GM12878 (cell line): ENCODE data around the gene CCDC71L. TPM values are rescaled to one million over a fixed set of nuclear protein-coding genes. Genes with fewer than 3 reads are reported as not detected.

Experiments used
- SMAD5 ChIP-seq: IDR thresholded peaks from 2 replicates; pipeline ENCODE4 v1.6.1; 2016; ENCODE audit warnings: antibody characterized with exemption, low read depth
- SREBF1 ChIP-seq: IDR thresholded peaks from 2 replicates; pipeline ENCODE4 v1.6.1; 2012; ENCODE audit warnings: mild to moderate bottlenecking, low read length
- polyA plus RNA-seq, 11 experiments: library from polyadenylated mRNA; depleted of rRNA in 4 of 11; unstranded in 6 of 11; stranded (reverse) in 5 of 11; fragments of >200 nt; fragmentation: Nextera tagmentation in 4 of 11; fragmentation: Illumina TruSeq in 1 of 11; extraction: Ambion mirVana in 4 of 11; extraction: Trizol in 1 of 11; gene quantifications; 1 replicate in 1 of 11; 2 replicates in 10 of 11; pipeline versions ENCODE4 v1.2.1 to v1.2.3, GENCODE V29; 2011 to 2016; ENCODE audit warnings: inconsistent platforms in 2 of 11, missing spikeins in 2 of 11, low read depth in 1 of 11
- total RNA-seq, 4 experiments: library from RNA; depleted of rRNA in 3 of 4; stranded (reverse); fragments of >200 nt in 3 of 4; fragmentation: Illumina TruSeq in 1 of 4; extraction: Trizol in 1 of 4; gene quantifications; 2 replicates each; pipeline versions ENCODE4 v1.2.1 to v1.2.3, GENCODE V29; 2013 to 2021
- TF ChIP-seq, protein P1 (sequence below), 3 experiments: IDR thresholded peaks in 2 of 3; conservative IDR thresholded peaks in 1 of 3; 2 replicates each; pipeline ENCODE4 v1.5.1; 2011; ENCODE audit warnings: low read depth in 3 of 3, low read length in 3 of 3, mild to moderate bottlenecking in 3 of 3, control low read depth in 2 of 3, moderate library complexity in 2 of 3, inconsistent platforms in 1 of 3, mixed read lengths in 1 of 3; ENCODE audit not compliant: control insufficient read depth in 2 of 3, insufficient read depth in 1 of 3; ENCODE audit errors: extremely low read depth in 1 of 3
- TF ChIP-seq, protein P2 (sequence below): fragments of 450-650 bp; IDR thresholded peaks from 2 replicates; pipeline ENCODE4 v1.6.1; 2018; ENCODE audit warnings: borderline replicate concordance, mild to moderate bottlenecking; ENCODE audit not compliant: partially characterized antibody

Gene CCDC71L
- total and polyA plus RNA-seq, 10 of the 15 experiments (the other 5 are each of a cell fraction or from before 2014, with no cell fraction given) = 1.1 to 20.7 (median 3.8) TPM

- TF ChIP-seq, protein P1, sequence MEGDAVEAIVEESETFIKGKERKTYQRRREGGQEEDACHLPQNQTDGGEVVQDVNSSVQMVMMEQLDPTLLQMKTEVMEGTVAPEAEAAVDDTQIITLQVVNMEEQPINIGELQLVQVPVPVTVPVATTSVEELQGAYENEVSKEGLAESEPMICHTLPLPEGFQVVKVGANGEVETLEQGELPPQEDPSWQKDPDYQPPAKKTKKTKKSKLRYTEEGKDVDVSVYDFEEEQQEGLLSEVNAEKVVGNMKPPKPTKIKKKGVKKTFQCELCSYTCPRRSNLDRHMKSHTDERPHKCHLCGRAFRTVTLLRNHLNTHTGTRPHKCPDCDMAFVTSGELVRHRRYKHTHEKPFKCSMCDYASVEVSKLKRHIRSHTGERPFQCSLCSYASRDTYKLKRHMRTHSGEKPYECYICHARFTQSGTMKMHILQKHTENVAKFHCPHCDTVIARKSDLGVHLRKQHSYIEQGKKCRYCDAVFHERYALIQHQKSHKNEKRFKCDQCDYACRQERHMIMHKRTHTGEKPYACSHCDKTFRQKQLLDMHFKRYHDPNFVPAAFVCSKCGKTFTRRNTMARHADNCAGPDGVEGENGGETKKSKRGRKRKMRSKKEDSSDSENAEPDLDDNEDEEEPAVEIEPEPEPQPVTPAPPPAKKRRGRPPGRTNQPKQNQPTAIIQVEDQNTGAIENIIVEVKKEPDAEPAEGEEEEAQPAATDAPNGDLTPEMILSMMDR (IDR thresholded peaks at IDR 0.05 in 2 of 3, conservative IDR thresholded peaks at IDR 0.05 in 1 of 3; ENCODE audit: control insufficient read depth in 2 of 3, extremely low read depth in 1 of 3, insufficient read depth in 1 of 3, low read depth in 3 of 3, low read length in 3 of 3) = no peak
- TF ChIP-seq, protein P2, sequence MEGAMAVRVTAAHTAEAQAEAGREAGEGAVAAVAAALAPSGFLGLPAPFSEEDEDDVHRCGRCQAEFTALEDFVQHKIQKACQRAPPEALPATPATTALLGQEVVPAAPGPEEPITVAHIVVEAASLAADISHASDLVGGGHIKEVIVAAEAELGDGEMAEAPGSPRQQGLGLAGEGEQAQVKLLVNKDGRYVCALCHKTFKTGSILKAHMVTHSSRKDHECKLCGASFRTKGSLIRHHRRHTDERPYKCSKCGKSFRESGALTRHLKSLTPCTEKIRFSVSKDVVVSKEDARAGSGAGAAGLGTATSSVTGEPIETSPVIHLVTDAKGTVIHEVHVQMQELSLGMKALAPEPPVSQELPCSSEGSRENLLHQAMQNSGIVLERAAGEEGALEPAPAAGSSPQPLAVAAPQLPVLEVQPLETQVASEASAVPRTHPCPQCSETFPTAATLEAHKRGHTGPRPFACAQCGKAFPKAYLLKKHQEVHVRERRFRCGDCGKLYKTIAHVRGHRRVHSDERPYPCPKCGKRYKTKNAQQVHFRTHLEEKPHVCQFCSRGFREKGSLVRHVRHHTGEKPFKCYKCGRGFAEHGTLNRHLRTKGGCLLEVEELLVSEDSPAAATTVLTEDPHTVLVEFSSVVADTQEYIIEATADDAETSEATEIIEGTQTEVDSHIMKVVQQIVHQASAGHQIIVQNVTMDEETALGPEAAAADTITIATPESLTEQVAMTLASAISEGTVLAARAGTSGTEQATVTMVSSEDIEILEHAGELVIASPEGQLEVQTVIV = no peak
- TF ChIP-seq SMAD5 (no peak), SREBF1 (no peak)
Observed at GRCh38 chr7:106658316-106659165, 2.4 kb downstream of the CCDC71L start (continued).
